Measurements from ENCODE around the gene RPL19.

GRCh38 chr17:39194985-39195524, 5.0 kb upstream of the RPL19 start:
- TF ChIP-seq CTCF (IDR thresholded peaks at IDR 0.05; ENCODE audit: low read depth, low read length, missing input control) (no peak), FOXA2 (IDR thresholded peaks at IDR 0.05) (no peak), MAX (IDR thresholded peaks at IDR 0.05) (no peak), ATF3 (IDR thresholded peaks at IDR 0.05) (no peak), GABPA (IDR thresholded peaks at IDR 0.05 in 1 of 2, conservative IDR thresholded peaks at IDR 0.05 in 1 of 2) (no peak), TAF1 (conservative IDR thresholded peaks at IDR 0.05) (no peak)

All from liver (tissue), 3 donors.